Type B pancreatic cell (in vitro differentiated cells): ENCODE results near the gene SUMF2. TPM values are rescaled to one million over a fixed set of nuclear protein-coding genes. Genes with fewer than 3 reads are reported as not detected.
"Not testable (repeated sequence)": the region's sequence is repeated elsewhere in the genome, so short reads cannot be mapped to it uniquely, and the experiment has no call there.

Source experiments
- DNase-seq: peaks from one replicate; pipeline ENCODE4 v3.0.0; 2021; ENCODE audit warnings: mixed read lengths; ENCODE audit not compliant: unreplicated experiment; ENCODE audit errors: extremely low spot score
- H3K27ac Mint-ChIP-seq: 2 replicates; pipeline ENCODE4 v1.8.0; 2021; ENCODE audit warnings: mild to moderate bottlenecking, mixed read lengths
- H3K27me3 Mint-ChIP-seq: 2 replicates; pipeline ENCODE4 v1.8.0; 2021; ENCODE audit warnings: mixed read lengths
- H3K36me3 Mint-ChIP-seq: 2 replicates; pipeline ENCODE4 v1.8.0; 2021; ENCODE audit warnings: mixed read lengths
- H3K4me1 Mint-ChIP-seq: one replicate; pipeline ENCODE4 v1.8.0; 2021; ENCODE audit warnings: mixed read lengths; ENCODE audit not compliant: unreplicated experiment
- H3K4me3 Mint-ChIP-seq: 2 replicates; pipeline ENCODE4 v1.8.0; 2021; ENCODE audit warnings: mild to moderate bottlenecking, mixed read lengths
- H3K9me3 Mint-ChIP-seq: 2 replicates; pipeline ENCODE4 v1.8.0; 2021; ENCODE audit warnings: mixed read lengths
- total RNA-seq: library from RNA; stranded (reverse); gene quantifications from 2 replicates; pipeline ENCODE4 v1.2.1, GENCODE V29; 2021; ENCODE audit warnings: low replicate concordance
- TF ChIP-seq, protein P1 (sequence below): fragments of 200-600 bp; sonication (generic); conservative IDR thresholded peaks from 2 replicates; pipeline ENCODE4 v1.5.0; 2021; ENCODE audit warnings: antibody characterized with exemption, mild to moderate bottlenecking

Gene SUMF2
- total RNA-seq, 1 donor from 2014 or later = 125 TPM

DNA sequence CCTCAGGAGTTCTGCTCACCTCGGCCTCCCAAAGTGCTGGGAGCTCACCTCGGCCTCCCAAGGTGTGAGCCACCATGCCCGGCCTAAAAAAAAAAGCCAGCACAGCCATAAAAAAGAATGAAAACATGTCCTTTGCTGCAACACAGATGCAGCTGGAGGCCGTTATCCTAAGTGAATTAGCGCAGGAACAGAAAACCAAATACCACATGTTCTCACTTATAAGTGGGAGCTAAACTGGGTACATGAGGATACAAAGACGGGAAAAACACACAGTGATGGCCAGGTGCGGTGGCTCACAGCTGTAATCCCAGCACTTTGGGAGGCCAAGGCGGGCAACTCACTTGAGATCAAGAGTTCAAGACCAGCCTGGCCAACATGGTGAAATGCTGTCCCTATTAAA, 33.7 kb upstream of the SUMF2 start:
- TF ChIP-seq, protein P1, sequence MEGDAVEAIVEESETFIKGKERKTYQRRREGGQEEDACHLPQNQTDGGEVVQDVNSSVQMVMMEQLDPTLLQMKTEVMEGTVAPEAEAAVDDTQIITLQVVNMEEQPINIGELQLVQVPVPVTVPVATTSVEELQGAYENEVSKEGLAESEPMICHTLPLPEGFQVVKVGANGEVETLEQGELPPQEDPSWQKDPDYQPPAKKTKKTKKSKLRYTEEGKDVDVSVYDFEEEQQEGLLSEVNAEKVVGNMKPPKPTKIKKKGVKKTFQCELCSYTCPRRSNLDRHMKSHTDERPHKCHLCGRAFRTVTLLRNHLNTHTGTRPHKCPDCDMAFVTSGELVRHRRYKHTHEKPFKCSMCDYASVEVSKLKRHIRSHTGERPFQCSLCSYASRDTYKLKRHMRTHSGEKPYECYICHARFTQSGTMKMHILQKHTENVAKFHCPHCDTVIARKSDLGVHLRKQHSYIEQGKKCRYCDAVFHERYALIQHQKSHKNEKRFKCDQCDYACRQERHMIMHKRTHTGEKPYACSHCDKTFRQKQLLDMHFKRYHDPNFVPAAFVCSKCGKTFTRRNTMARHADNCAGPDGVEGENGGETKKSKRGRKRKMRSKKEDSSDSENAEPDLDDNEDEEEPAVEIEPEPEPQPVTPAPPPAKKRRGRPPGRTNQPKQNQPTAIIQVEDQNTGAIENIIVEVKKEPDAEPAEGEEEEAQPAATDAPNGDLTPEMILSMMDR = no peak
- Mint-ChIP-seq H3K27me3 (no peaks in the 10 kb centered on the region), H3K36me3 (peaks cover 16% of the 10 kb centered on the region), H3K4me3 (no peak overlapping the region), H3K27ac (no peak overlapping the region), H3K9me3 (no peaks in the 10 kb centered on the region), H3K4me1 (no peaks in the 10 kb centered on the region)
- no peak for DNase-seq

- DNase-seq, H3K27me3 Mint-ChIP-seq, H3K27ac Mint-ChIP-seq, H3K9me3 Mint-ChIP-seq, H3K4me1 Mint-ChIP-seq: not testable (repeated sequence)
- Mint-ChIP-seq H3K4me3 (peak overlapping the region; percentile 18), H3K36me3 (peaks cover 11% of the 10 kb centered on the region)
Observed at GRCh38 chr7:56031556-56031955, 32.5 kb upstream of the SUMF2 start.

- H3K27ac Mint-ChIP-seq, DNase-seq, H3K36me3 Mint-ChIP-seq, H3K4me3 Mint-ChIP-seq, H3K9me3 Mint-ChIP-seq, H3K4me1 Mint-ChIP-seq, H3K27me3 Mint-ChIP-seq: not testable (repeated sequence)
Observed at GRCh38 chr7:56032578-56032977, 31.5 kb upstream of the SUMF2 start.

DNA sequence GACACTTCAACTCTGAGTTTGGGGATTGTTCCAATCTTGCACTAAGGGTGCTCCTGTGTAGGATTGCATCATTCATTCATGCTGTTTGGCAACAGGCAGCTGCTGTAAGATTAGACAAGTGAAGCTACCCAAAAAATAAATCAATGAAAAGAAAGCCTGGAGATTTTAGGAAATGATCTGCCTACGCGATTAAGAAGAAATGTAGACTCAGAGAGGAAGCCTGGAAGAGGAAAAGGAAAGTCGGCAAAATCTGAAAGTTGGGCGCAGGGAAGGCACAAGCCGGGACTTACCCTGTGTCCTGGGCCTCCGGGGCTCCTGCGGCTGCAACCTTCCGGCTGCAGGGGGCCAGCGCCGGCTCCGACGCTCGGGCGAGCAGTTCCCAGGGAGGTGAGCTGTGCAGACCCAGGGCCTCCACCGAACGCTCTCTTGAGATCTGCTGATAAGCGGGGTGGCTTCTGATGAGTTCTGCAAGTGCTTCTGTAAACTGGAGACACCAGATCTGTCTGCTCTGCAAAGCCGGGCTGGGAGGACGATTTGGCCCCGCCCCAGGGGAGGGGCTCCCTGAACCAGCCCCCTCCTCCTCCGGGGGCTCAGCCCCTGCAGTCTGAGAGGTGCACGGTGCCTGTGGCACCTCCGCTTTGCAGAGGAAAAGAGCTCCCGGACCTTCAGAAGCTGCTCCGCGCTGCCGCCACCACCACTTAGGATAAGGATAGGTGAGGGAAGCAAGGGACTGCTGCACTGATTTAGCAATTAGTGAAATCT, 30.2 kb upstream of the SUMF2 start:
- H3K9me3 Mint-ChIP-seq = no peaks in the 10 kb centered on the region
- no peaks in the 10 kb centered on the region for H3K27me3 Mint-ChIP-seq
- H3K36me3 Mint-ChIP-seq = peaks cover 7% of the 10 kb centered on the region
- peak; percentile 86 for DNase-seq
- H3K4me1 Mint-ChIP-seq = no peaks in the 10 kb centered on the region
- peak overlapping the region; percentile 91 for H3K4me3 Mint-ChIP-seq
- TF ChIP-seq, protein P1 = peak; percentile 62
- H3K27ac Mint-ChIP-seq = peak overlapping the region; percentile 83

GRCh38 chr7:56040730-56041129, 23.4 kb upstream of the SUMF2 start:
- no peak for DNase-seq
- Mint-ChIP-seq H3K36me3 (peaks cover 4% of the 10 kb centered on the region), H3K9me3 (no peaks in the 10 kb centered on the region), H3K4me3 (no peak overlapping the region), H3K27me3 (no peaks in the 10 kb centered on the region), H3K4me1 (no peaks in the 10 kb centered on the region), H3K27ac (no peak overlapping the region)
- TF ChIP-seq, protein P1 = no peak

DNA sequence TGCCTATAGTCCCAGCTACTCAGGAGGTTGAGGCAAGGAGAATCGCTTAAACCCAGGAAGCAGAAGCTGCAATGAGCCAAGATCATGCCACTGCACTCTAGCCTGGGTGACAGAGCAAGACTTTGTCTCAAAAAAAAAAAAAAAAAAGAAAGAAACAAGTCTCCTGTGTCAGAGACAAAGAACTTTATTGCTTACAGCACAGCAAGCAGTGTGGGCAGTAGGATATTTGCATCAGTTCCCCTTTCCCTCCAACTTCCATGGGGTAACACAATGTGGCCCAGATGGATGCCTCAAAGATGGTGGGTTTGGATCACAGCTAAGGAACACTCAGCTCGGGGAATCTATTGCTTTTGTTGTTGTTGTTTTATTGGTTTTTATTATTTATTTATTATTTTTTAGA, 18.3 kb upstream of the SUMF2 start:
- not testable (repeated sequence) for H3K27me3 Mint-ChIP-seq, DNase-seq, H3K27ac Mint-ChIP-seq, H3K36me3 Mint-ChIP-seq, H3K9me3 Mint-ChIP-seq, H3K4me3 Mint-ChIP-seq
- peaks cover 16% of the 10 kb centered on the region for H3K4me1 Mint-ChIP-seq

- peak overlapping the region; percentile 88 for H3K27ac Mint-ChIP-seq
- peaks cover 16% of the 10 kb centered on the region for H3K4me1 Mint-ChIP-seq
- H3K27me3 Mint-ChIP-seq = no peaks in the 10 kb centered on the region
- TF ChIP-seq, protein P1 = no peak
- H3K4me3 Mint-ChIP-seq = peak overlapping the region; percentile 68
- H3K9me3 Mint-ChIP-seq = no peaks in the 10 kb centered on the region
- H3K36me3 Mint-ChIP-seq = peaks cover 4% of the 10 kb centered on the region
- no peak for DNase-seq
Observed at GRCh38 chr7:56046721-56047445, 17.2 kb upstream of the SUMF2 start.

DNA sequence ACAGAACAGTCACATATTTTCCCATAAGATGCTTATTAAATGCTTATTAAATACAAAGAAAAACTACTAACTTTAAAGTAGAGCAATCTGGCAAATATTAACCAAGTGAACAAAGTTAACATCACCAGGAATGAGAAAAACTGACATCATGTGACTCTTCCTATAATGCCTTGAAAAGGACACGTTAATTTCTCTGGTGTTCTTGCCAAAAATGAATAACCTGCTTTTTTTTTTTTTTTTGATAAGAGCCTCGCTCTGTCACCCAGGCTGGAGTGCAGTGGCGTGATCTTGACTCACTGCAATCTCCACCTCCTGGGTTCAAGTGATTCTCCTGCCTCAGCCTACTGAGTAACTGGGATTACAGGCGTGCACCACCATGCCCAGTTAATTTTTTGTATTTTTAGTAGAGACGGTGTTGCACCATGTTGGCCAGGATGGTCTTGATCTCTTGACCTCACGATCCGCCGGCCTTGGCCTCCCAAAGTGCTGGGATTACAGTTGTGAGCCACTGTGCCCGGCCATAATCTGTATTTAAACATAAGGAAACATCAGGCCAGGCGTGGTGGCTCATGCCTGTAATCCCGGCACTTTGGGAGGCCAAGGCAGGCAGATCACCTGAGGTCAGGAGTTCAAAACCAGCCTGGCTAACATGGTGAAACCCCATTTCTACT, 16.5 kb upstream of the SUMF2 start:
- peak overlapping the region; percentile 88 for H3K27ac Mint-ChIP-seq
- H3K4me3 Mint-ChIP-seq, DNase-seq, H3K36me3 Mint-ChIP-seq, H3K27me3 Mint-ChIP-seq, H3K9me3 Mint-ChIP-seq: not testable (repeated sequence)
- peaks cover 16% of the 10 kb centered on the region for H3K4me1 Mint-ChIP-seq
